GDM1 (cell line): ENCODE measurements around the gene GRM4.

ENCODE experiments used
- DNase-seq: peaks from one replicate; lab custom pipeline; 2025; lab: John Stamatoyannopoulos, UW

The GRM4 gene

DNA sequence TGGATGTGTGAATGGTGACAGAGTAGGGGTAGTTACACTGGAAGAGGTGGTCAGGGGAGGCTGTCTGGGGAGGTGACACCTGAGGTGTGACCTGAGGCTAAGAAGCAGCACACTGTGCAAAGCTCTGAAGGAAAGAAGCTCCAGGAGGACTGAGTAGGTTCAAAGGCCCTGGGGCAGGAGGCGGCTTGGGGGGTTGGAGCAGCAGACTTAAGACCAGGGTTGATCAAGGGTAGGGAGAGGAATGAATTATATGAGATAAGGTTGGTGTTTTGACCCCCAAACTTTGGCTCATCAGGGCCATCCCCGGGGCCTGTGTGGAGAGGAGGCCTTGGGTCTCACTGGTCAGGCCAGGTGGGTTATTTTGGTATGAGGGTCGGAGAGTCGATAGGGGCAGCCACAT lies 166.1 kb downstream of the GRM4 start:
- DNase-seq = no peak

DNA sequence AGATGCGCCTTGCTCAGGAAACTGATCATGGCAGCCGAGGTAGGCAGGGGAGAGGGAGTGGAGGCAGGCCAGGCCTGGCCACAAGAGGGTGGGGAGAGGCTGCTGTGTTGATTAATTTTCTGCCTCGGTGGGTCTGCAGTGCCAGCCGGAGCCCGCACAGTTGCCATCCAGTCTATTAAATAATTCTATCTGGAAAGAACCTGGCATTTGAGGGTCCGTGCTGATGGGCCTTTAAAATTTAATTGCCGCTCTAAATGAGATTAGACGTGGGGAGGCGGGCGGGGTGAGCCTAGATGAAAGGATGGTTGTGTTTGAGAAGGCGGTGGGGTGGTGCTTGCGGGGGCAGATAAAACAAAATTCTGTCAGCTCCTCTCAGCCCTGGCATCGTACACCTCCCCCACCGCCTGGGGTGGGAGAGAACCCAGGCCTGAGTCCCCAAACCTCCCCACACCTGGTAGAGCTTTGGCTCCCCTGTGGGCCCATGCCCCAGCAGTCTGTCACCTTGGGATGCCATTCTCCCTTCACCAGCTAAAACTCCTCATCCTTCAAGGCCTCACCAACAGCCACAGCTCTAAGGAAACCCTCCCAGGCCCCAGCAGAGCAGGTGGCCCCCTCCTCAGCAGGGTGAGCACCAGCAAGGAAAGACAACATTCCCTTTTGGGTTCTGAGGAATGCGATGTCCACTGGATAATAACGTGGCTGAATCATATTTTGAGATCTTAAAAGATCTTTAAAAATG lies 167.3 kb downstream of the GRM4 start:
- no peak for DNase-seq

- no peak for DNase-seq
Observed at GRCh38 chr6:33977606-33978411, 168.1 kb downstream of the GRM4 start.

GRCh38 chr6:33976437-33977360 lies 169.2 kb downstream of the GRM4 start:
- DNase-seq = no peak

DNA sequence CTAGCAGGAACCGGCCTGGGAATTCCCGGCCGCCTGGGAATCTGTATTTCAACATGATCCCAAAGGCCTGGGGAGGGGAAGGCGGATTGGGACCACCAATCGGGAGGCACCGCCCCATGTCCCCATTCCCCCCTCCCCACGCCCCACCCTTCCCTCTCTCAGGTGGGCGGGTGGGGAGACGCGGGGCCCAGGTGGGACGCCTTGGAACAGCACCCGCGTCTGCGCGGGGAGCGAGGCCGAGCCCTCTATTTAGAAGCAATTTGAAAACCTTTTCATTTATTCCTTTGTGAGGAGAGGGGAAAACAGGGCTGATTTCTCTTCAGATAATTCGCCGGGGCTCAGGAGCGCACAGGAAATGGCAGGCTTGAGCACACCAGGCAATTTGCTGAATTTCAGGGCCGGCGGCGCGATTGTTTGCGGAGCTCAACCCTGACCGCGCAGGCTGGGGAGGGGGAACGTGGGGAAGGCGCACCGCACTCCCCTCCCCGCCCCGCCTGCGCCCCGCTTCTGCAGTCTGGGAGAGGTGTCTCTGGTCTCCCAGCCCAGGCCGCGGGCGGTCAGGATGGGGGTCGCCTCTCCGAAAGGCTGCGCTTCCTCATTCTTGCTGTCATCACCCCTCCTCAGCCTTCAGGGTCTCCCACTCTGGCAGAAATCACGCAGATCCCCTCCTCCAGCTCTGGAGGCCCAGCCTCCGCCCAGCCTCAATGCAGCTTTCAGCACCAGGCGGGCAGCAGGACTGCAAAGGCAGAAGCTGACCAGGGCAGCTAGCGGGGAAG lies 170.0 kb downstream of the GRM4 start:
- DNase-seq = no peak

GRCh38 chr6:33974471-33974870 lies 171.4 kb downstream of the GRM4 start:
- no peak for DNase-seq

GRCh38 chr6:33974030-33974429 lies 171.9 kb downstream of the GRM4 start:
- DNase-seq = no peak

DNA sequence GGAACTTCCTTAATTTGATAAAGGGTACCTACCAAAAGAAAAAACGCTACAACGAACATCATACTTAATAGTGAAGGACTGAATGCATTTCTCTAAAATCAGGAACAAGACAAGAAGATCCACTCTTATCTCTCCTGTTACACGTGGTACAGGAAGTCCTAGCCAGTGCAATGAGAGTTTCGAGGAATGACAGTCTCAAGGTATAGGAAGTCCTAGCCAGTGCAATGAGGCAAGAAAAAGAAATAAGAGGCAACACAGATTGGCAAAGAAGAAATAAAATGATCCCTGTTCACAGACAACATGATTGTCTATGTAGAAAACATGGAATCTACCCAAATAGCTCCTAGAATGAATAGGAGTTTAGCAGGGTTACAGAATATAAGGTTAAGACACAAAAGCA lies 174.3 kb downstream of the GRM4 start:
- DNase-seq = no peak
